DMS79 treated with DMSO at 0.1 percent for 48 hours (cell line): ENCODE results near the gene CHD9.
A peak's percentile ranks its signal among the peaks of the same experiment; 100 is the strongest.
"Not testable (repeated sequence)": the region's sequence is repeated elsewhere in the genome, so short reads cannot be mapped to it uniquely, and the experiment has no call there.

Source experiments
- DNase-seq: peaks from one replicate; lab custom pipeline; 2025; lab: John Stamatoyannopoulos, UW

Gene CHD9

GRCh38 chr16:53047515-53047914 is 7.3 kb upstream of the CHD9 start:
- not testable (repeated sequence) for DNase-seq

GRCh38 chr16:53048139-53048915 is 6.5 kb upstream of the CHD9 start:
- no peak for DNase-seq

GRCh38 chr16:53051255-53051654 is 3.5 kb upstream of the CHD9 start:
- DNase-seq, result not testable (repeated sequence)

GRCh38 chr16:53052519-53053501 is 2.0 kb upstream of the CHD9 start, which contains the start of gene CHD9NB:
CHD9NB (minus strand) TSS chr16:53052897; CDS start chr16:53044158, 8,739 bp downstream.
- DNase-seq, result peak; percentile 16

GRCh38 chr16:53053967-53054669 is 673 bp upstream of the CHD9 start:
- DNase-seq, result no peak

- peak; percentile 32 for DNase-seq
Measured at GRCh38 chr16:53055541-53056391, 975 bp downstream of the CHD9 start.

- no peak for DNase-seq
Measured at GRCh38 chr16:53056392-53056881, 1.6 kb downstream of the CHD9 start.

- DNase-seq, result no peak
Measured at GRCh38 chr16:53057658-53058057, 2.9 kb downstream of the CHD9 start.

GRCh38 chr16:53058441-53058840 is 3.6 kb downstream of the CHD9 start:
- no peak for DNase-seq

GRCh38 chr16:53058882-53059281 is 4.1 kb downstream of the CHD9 start:
- no peak for DNase-seq

GRCh38 chr16:53059672-53060071 is 4.9 kb downstream of the CHD9 start:
- DNase-seq, result no peak

- DNase-seq, result no peak
Measured at GRCh38 chr16:53061256-53061655, 6.5 kb downstream of the CHD9 start.

GRCh38 chr16:53061701-53062159 is 6.9 kb downstream of the CHD9 start:
- no peak for DNase-seq

GRCh38 chr16:53064081-53064578 is 9.3 kb downstream of the CHD9 start:
- DNase-seq, result no peak

- DNase-seq, result no peak
Measured at GRCh38 chr16:53065461-53066061, 10.8 kb downstream of the CHD9 start.

- no peak for DNase-seq
Measured at GRCh38 chr16:53067675-53068074, 12.9 kb downstream of the CHD9 start.

GRCh38 chr16:53068423-53068833 is 13.6 kb downstream of the CHD9 start:
- DNase-seq, result no peak

- no peak for DNase-seq
Measured at GRCh38 chr16:53069772-53070171, 15.0 kb downstream of the CHD9 start.

GRCh38 chr16:53071748-53072301 is 17.0 kb downstream of the CHD9 start:
- DNase-seq, result peak; percentile 64

- DNase-seq, result no peak
Measured at GRCh38 chr16:53073022-53073421, 18.2 kb downstream of the CHD9 start.
